H1 (cell line): ENCODE results near the gene TP53. TPM values are rescaled to one million over a fixed set of nuclear protein-coding genes. Genes with fewer than 3 reads are reported as not detected.

Experiments used
- ATF3 ChIP-seq: IDR thresholded peaks from 2 replicates; pipeline ENCODE4 v1.6.1; 2011; ENCODE audit warnings: low read depth, mild to moderate bottlenecking, low read length; ENCODE audit not compliant: insufficient read depth
- JUN ChIP-seq: IDR thresholded peaks from 2 replicates; pipeline ENCODE4 v1.6.1; 2011; ENCODE audit warnings: low read depth, mild to moderate bottlenecking, improper control_type of control experiment, low read length
- MAX ChIP-seq: IDR thresholded peaks from 2 replicates; pipeline ENCODE4 v1.6.1; 2012; ENCODE audit warnings: inconsistent platforms
- NRF1 ChIP-seq: IDR thresholded peaks from 2 replicates; pipeline ENCODE4 v1.6.1; 2011; ENCODE audit warnings: mild to moderate bottlenecking, low read depth, low read length, improper control_type of control experiment
- PHF8 ChIP-seq: fragments of 200-600 bp; sonication (generic); conservative IDR thresholded peaks from 2 replicates; pipeline ENCODE4 v1.7.1; 2012; ENCODE audit warnings: low read depth, mild to moderate bottlenecking, inconsistent platforms, low read length, moderate library complexity
- POLR2AphosphoS5 ChIP-seq: IDR thresholded peaks from 2 replicates; pipeline ENCODE4 v1.6.1; 2011; ENCODE audit warnings: low read depth, low read length
- RNF2 ChIP-seq: fragments of 200-900, 300-1000 bp; sonication (generic); IDR thresholded peaks from 2 replicates; pipeline ENCODE4 v1.7.1; 2016; ENCODE audit warnings: borderline replicate concordance, low read depth, mild to moderate bottlenecking, antibody characterized with exemption, low read length; ENCODE audit not compliant: poor library complexity, severe bottlenecking; ENCODE audit errors: missing control alignments
- RXRA ChIP-seq: IDR thresholded peaks from 2 replicates; pipeline ENCODE4 v1.6.1; 2011; ENCODE audit warnings: low read depth, mild to moderate bottlenecking, low read length, moderate library complexity; ENCODE audit not compliant: insufficient read depth
- SAP30 ChIP-seq: fragments of 300-600 bp; sonication (generic); IDR thresholded peaks from 2 replicates; pipeline ENCODE4 v1.7.1; 2012; ENCODE audit warnings: low read length, moderate library complexity, mild to moderate bottlenecking, inconsistent platforms; ENCODE audit not compliant: insufficient read depth, insufficient replicate concordance
- SP1 ChIP-seq: IDR thresholded peaks from 2 replicates; pipeline ENCODE4 v1.6.1; 2011; ENCODE audit warnings: low read depth, low read length
- SP4 ChIP-seq: IDR thresholded peaks from 2 replicates; pipeline ENCODE4 v1.6.1; 2012; ENCODE audit warnings: low read length, inconsistent platforms
- polyA plus RNA-seq, 7 experiments: library from polyadenylated mRNA; depleted of rRNA in 3 of 7; stranded (reverse) in 5 of 7; unstranded in 2 of 7; fragments of >200 nt in 5 of 7; fragments of 200-250 nt in 2 of 7; gene quantifications; 1 replicate in 5 of 7; 2 replicates in 1 of 7; 4 replicates in 1 of 7; pipeline versions ENCODE4 v1.2.1 to v1.2.3, GENCODE V29; 2011 to 2013; ENCODE audit warnings: missing spikeins in 2 of 7, mixed read lengths in 2 of 7
- total RNA-seq: library from RNA; stranded (reverse); fragmentation: NEBNext Ultra II Directional; extraction: Animal tissue kit (Norgen Biotek cat#: 25700); gene quantifications from 2 replicates; pipeline ENCODE4 v1.2.1, GENCODE V29; 2021

TP53 gene
- total and polyA plus RNA-seq, 2 of the 8 experiments (the other 6 are each of a cell fraction or from before 2014, with no cell fraction given) = 143 to 198 TPM

GRCh38 chr17:7697828-7698588 is 10.7 kb upstream of the TP53 start (continued):
- TF ChIP-seq SP4 (no peak), RXRA (no peak), RNF2 (no peak), JUN (no peak), ATF3 (no peak), MAX (no peak), SP1 (no peak), PHF8 (no peak), SAP30 (no peak), POLR2AphosphoS5 (no peak), NRF1 (no peak)
